Neutrophil (primary cell): ENCODE measurements around the gene PPARG.

Experiments used
- H3K27ac ChIP-seq: fragments of 200-600 bp; sonication (generic); 2 replicates; pipeline ENCODE4 v1.5.1; 2016; ENCODE audit warnings: mild to moderate bottlenecking, moderate library complexity
- H3K27me3 ChIP-seq: fragments of 200-600 bp; sonication (generic); 2 replicates; pipeline ENCODE4 v1.6.0; 2016; ENCODE audit warnings: mild to moderate bottlenecking
- H3K36me3 ChIP-seq: fragments of 200-600 bp; sonication (generic); 2 replicates; pipeline ENCODE4 v1.5.1; 2017
- H3K4me1 ChIP-seq, 2 experiments: fragments of 200-600 bp in 1 of 2; sonication (generic) in 1 of 2; 1 replicate in 1 of 2; 2 replicates in 1 of 2; pipeline versions ENCODE4 v1.5.1 to v1.6.1; 2013 to 2016; ENCODE audit warnings: low read depth in 1 of 2, low read length in 1 of 2, mild to moderate bottlenecking in 1 of 2, moderate library complexity in 1 of 2; ENCODE audit not compliant: control insufficient read depth in 1 of 2, insufficient read depth in 1 of 2
- H3K4me3 ChIP-seq, 2 experiments: fragments of 200-600 bp in 1 of 2; sonication (generic) in 1 of 2; 1 replicate in 1 of 2; 2 replicates in 1 of 2; pipeline ENCODE4 v1.5.1; 2013 to 2016; ENCODE audit warnings: low read depth in 1 of 2, low read length in 1 of 2, mild to moderate bottlenecking in 1 of 2, moderate library complexity in 1 of 2
- H3K9me3 ChIP-seq: fragments of 200-600 bp; sonication (generic); 2 replicates; pipeline ENCODE4 v1.5.1; 2016
- CTCF ChIP-seq: fragments of 200-600 bp; sonication (generic); IDR thresholded peaks from 2 replicates; pipeline ENCODE4 v1.5.1; 2016; ENCODE audit warnings: antibody characterized with exemption

Gene PPARG

GRCh38 chr3:12289524-12289923 is 654 bp downstream of the PPARG start:
- Histone ChIP-seq H3K27ac (no peak overlapping the region), H3K4me3 (no peak overlapping the region), H3K36me3 (no peaks in the 10 kb centered on the region), H3K27me3 (peaks cover 97% of the 10 kb centered on the region), H3K4me1 (peaks cover 11 to 15% of the 10 kb centered on the region in 2 experiments), H3K9me3 (no peaks in the 10 kb centered on the region)
- TF ChIP-seq CTCF = no peak

GRCh38 chr3:12292770-12293169 is 3.9 kb downstream of the PPARG start:
- no peak for TF ChIP-seq CTCF
- H3K27ac ChIP-seq = no peak overlapping the region
- no peaks in the 10 kb centered on the region for H3K36me3 ChIP-seq
- H3K9me3 ChIP-seq = no peaks in the 10 kb centered on the region
- peaks cover 7 to 10% of the 10 kb centered on the region in 2 experiments for H3K4me1 ChIP-seq
- H3K4me3 ChIP-seq = no peak overlapping the region
- H3K27me3 ChIP-seq = peaks cover 77% of the 10 kb centered on the region

DNA sequence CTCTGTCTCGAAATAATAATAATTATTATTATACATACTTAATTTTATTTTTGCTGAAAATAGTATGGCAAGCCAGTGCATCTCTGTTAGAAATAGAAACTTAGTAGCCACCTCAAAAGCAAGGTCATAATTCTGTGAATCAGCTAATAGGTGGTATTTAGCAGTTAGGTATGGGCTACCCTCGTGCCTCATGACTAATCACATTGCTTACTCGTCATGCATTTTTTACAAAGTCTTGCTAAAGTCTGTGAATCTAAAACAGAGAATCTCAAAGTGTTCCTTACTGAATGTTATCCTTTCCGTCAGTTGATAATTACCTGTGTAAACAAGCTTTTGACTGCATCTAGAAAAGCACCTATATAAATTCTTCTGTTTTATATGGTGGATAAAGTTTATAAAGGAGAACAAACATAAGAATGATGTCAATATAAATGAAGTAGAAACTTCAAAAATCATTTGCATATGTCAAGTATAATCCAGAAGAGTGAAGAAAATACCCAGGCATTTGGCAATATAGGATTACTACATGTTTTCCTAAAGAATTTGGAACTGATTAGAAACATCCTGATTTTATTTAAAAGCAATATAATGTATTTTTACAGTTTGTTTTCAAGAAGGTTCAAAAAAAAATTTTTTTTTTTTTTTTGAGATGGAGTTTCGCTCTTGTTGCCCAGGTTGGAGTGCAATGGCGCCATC is 6.2 kb downstream of the PPARG start:
- H3K4me3 ChIP-seq = no peak overlapping the region
- H3K27me3 ChIP-seq = peaks cover 55% of the 10 kb centered on the region
- no peak for TF ChIP-seq CTCF
- H3K27ac ChIP-seq = no peak overlapping the region
- no peaks in the 10 kb centered on the region for H3K4me1 ChIP-seq
- H3K9me3 ChIP-seq = no peaks in the 10 kb centered on the region
- H3K36me3 ChIP-seq = no peaks in the 10 kb centered on the region

- no peak for TF ChIP-seq CTCF
- H3K9me3 ChIP-seq = no peaks in the 10 kb centered on the region
- no peak overlapping the region for H3K27ac ChIP-seq
- no peak overlapping the region for H3K4me3 ChIP-seq
- H3K4me1 ChIP-seq = no peaks in the 10 kb centered on the region
- H3K27me3 ChIP-seq = peaks cover 47% of the 10 kb centered on the region
- no peaks in the 10 kb centered on the region for H3K36me3 ChIP-seq
Observed at GRCh38 chr3:12296511-12296910, 7.6 kb downstream of the PPARG start.

- H3K36me3 ChIP-seq = no peaks in the 10 kb centered on the region
- H3K4me1 ChIP-seq = peaks cover 0 to 2% of the 10 kb centered on the region in 2 experiments
- H3K27ac ChIP-seq = no peak overlapping the region
- H3K4me3 ChIP-seq = no peak overlapping the region
- no peaks in the 10 kb centered on the region for H3K9me3 ChIP-seq
- no peak for TF ChIP-seq CTCF
- peaks cover 37% of the 10 kb centered on the region for H3K27me3 ChIP-seq
Observed at GRCh38 chr3:12299026-12299425, 10.2 kb downstream of the PPARG start.
